ENCODE results near the gene UNC13D. TPM values are rescaled to one million over a fixed set of nuclear protein-coding genes. Genes with fewer than 3 reads are reported as not detected.

UNC13D gene
- total and polyA plus RNA-seq, 9 of the 15 experiments (the other 6 are each of a cell fraction or from before 2014, with no cell fraction given), result 0.86 to 244 (median 69.2) TPM

DNA sequence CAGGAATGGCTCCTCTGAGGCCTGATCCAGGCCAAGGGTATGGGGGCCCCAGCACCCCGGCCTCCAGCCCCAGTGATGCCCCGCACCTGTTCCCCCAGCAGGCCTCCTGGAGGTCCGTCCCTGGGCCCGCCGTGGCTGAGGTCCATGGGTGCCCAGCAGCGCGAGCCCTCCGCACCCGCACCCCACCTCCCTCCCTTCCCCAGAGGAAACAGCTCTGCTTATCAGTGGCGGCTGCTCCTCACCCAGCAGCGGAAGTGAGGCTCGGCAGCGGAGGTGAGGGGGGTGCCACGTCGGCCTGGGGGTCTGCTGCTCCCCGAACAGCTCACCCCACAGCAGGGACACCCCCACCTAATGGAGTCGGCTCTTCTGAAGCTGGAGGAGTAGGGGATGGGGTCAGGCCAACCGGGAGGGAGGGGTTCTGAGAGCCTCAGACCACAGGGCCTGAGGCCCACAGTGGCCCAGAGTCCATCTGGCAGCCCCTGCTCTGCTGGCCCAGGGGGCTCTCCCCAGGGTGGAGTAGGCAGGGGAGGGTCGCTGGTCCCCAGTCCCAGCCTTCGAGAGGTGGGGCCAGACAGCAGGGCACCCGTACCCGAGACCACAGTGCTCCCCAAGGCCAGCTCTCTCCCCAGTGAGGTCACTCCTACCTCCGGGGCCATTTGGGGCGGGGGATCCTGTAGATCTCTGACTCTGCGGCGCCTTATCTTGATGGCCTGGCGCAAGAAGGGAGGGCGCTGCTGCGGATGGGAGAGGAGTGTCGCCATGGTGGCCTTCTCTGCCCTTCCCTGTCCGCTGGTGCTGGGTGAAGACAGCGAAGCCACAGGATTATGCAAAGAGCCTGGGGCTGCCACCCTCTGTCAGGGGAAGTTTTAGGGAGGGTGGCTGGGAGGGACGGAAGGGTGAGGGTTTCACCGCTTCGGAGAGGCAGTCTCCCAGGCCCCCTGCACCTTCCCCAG lies at the start of gene UNC13D (continued):
- TF ChIP-seq, protein P1, sequence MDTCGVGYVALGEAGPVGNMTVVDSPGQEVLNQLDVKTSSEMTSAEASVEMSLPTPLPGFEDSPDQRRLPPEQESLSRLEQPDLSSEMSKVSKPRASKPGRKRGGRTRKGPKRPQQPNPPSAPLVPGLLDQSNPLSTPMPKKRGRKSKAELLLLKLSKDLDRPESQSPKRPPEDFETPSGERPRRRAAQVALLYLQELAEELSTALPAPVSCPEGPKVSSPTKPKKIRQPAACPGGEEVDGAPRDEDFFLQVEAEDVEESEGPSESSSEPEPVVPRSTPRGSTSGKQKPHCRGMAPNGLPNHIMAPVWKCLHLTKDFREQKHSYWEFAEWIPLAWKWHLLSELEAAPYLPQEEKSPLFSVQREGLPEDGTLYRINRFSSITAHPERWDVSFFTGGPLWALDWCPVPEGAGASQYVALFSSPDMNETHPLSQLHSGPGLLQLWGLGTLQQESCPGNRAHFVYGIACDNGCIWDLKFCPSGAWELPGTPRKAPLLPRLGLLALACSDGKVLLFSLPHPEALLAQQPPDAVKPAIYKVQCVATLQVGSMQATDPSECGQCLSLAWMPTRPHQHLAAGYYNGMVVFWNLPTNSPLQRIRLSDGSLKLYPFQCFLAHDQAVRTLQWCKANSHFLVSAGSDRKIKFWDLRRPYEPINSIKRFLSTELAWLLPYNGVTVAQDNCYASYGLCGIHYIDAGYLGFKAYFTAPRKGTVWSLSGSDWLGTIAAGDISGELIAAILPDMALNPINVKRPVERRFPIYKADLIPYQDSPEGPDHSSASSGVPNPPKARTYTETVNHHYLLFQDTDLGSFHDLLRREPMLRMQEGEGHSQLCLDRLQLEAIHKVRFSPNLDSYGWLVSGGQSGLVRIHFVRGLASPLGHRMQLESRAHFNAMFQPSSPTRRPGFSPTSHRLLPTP (IDR thresholded peaks at IDR 0.05; ENCODE audit: borderline replicate concordance, extremely low read depth, insufficient read length), result no peak
- TF ChIP-seq, protein P2, sequence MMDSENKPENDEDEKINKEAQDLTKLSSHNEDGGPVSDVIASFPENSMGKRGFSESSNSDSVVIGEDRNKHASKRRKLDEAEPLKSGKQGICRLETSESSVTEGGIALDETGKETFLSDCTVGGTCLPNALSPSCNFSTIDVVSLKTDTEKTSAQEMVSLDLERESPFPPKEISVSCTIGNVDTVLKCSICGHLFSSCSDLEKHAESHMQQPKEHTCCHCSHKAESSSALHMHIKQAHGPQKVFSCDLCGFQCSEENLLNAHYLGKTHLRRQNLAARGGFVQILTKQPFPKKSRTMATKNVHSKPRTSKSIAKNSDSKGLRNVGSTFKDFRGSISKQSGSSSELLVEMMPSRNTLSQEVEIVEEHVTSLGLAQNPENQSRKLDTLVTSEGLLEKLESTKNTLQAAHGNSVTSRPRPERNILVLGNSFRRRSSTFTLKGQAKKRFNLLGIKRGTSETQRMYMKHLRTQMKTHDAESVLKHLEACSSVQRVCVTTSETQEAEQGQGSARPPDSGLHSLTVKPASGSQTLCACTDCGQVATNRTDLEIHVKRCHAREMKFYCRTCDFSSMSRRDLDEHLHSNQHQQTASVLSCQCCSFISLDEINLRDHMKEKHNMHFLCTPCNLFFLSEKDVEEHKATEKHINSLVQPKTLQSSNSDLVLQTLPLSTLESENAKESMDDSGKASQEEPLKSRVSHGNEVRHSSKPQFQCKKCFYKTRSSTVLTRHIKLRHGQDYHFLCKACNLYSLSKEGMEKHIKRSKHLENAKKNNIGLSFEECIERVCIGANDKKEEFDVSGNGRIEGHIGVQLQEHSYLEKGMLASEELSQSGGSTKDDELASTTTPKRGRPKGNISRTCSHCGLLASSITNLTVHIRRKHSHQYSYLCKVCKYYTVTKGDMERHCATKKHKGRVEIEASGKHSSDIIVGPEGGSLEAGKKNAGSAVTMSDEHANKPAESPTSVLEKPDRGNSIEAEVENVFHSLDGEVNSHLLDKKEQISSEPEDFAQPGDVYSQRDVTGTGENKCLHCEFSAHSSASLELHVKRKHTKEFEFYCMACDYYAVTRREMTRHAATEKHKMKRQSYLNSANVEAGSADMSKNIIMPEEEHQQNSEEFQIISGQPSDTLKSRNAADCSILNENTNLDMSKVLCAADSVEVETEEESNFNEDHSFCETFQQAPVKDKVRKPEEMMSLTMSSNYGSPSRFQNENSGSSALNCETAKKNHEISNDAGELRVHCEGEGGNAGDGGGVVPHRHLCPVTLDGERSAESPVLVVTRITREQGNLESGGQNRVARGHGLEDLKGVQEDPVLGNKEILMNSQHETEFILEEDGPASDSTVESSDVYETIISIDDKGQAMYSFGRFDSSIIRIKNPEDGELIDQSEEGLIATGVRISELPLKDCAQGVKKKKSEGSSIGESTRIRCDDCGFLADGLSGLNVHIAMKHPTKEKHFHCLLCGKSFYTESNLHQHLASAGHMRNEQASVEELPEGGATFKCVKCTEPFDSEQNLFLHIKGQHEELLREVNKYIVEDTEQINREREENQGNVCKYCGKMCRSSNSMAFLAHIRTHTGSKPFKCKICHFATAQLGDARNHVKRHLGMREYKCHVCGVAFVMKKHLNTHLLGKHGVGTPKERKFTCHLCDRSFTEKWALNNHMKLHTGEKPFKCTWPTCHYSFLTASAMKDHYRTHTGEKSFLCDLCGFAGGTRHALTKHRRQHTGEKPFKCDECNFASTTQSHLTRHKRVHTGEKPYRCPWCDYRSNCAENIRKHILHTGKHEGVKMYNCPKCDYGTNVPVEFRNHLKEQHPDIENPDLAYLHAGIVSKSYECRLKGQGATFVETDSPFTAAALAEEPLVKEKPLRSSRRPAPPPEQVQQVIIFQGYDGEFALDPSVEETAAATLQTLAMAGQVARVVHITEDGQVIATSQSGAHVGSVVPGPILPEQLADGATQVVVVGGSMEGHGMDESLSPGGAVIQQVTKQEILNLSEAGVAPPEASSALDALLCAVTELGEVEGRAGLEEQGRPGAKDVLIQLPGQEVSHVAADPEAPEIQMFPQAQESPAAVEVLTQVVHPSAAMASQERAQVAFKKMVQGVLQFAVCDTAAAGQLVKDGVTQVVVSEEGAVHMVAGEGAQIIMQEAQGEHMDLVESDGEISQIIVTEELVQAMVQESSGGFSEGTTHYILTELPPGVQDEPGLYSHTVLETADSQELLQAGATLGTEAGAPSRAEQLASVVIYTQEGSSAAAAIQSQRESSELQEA (IDR thresholded peaks at IDR 0.05; ENCODE audit: low read depth), result peak; percentile 72
- TF ChIP-seq GATA2 (CRISPR knock-in tag; IDR thresholded peaks at IDR 0.05), result peak; percentile 79
- TF ChIP-seq, protein P3, sequence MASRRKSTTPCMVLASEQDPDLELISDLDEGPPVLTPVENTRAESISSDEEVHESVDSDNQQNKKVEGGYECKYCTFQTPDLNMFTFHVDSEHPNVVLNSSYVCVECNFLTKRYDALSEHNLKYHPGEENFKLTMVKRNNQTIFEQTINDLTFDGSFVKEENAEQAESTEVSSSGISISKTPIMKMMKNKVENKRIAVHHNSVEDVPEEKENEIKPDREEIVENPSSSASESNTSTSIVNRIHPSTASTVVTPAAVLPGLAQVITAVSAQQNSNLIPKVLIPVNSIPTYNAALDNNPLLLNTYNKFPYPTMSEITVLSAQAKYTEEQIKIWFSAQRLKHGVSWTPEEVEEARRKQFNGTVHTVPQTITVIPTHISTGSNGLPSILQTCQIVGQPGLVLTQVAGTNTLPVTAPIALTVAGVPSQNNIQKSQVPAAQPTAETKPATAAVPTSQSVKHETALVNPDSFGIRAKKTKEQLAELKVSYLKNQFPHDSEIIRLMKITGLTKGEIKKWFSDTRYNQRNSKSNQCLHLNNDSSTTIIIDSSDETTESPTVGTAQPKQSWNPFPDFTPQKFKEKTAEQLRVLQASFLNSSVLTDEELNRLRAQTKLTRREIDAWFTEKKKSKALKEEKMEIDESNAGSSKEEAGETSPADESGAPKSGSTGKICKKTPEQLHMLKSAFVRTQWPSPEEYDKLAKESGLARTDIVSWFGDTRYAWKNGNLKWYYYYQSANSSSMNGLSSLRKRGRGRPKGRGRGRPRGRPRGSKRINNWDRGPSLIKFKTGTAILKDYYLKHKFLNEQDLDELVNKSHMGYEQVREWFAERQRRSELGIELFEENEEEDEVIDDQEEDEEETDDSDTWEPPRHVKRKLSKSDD (conservative IDR thresholded peaks at IDR 0.05; ENCODE audit: low read length), result no peak
- TF ChIP-seq, protein P4, sequence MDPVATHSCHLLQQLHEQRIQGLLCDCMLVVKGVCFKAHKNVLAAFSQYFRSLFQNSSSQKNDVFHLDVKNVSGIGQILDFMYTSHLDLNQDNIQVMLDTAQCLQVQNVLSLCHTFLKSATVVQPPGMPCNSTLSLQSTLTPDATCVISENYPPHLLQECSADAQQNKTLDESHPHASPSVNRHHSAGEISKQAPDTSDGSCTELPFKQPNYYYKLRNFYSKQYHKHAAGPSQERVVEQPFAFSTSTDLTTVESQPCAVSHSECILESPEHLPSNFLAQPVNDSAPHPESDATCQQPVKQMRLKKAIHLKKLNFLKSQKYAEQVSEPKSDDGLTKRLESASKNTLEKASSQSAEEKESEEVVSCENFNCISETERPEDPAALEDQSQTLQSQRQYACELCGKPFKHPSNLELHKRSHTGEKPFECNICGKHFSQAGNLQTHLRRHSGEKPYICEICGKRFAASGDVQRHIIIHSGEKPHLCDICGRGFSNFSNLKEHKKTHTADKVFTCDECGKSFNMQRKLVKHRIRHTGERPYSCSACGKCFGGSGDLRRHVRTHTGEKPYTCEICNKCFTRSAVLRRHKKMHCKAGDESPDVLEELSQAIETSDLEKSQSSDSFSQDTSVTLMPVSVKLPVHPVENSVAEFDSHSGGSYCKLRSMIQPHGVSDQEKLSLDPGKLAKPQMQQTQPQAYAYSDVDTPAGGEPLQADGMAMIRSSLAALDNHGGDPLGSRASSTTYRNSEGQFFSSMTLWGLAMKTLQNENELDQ (CRISPR knock-in tag; IDR thresholded peaks at IDR 0.05; ENCODE audit: borderline replicate concordance), result no peak
- no peak for TF ChIP-seq MED1 (CRISPR knock-in tag; IDR thresholded peaks at IDR 0.05; ENCODE audit: borderline replicate concordance)
- peak; percentile 30; the same call in 1 of the 2 replicates for TF ChIP-seq PML (IDR thresholded peaks at IDR 0.05; ENCODE audit: low read length)
